Parathyroid adenoma (tissue), 2 donors: ENCODE measurements around the gene COA7.
A peak's percentile ranks its signal among the peaks of the same experiment; 100 is the strongest.
"Not testable (repeated sequence)": the region's sequence is repeated elsewhere in the genome, so short reads cannot be mapped to it uniquely, and the experiment has no call there.

Experiments used
- H2AFZ ChIP-seq: fragments of 300-600 bp; sonication (generic); one replicate; pipeline ENCODE4 v1.7.0; 2017; ENCODE audit warnings: antibody characterized with exemption, mild to moderate bottlenecking
- H3K27ac ChIP-seq: fragments of 300-600 bp; sonication (generic); one replicate; pipeline ENCODE4 v1.7.0; 2017
- H3K27me3 ChIP-seq: fragments of 300-600 bp; sonication (generic); one replicate; pipeline ENCODE4 v1.7.0; 2017; ENCODE audit warnings: low read length; ENCODE audit not compliant: control insufficient read depth, insufficient read depth
- H3K36me3 ChIP-seq: fragments of 300-600 bp; sonication (generic); one replicate; pipeline ENCODE4 v1.7.0; 2017; ENCODE audit warnings: low read length; ENCODE audit not compliant: control insufficient read depth, insufficient read depth
- H3K4me1 ChIP-seq: fragments of 300-600 bp; sonication (generic); one replicate; pipeline ENCODE4 v1.7.0; 2017; ENCODE audit warnings: control low read depth
- H3K4me2 ChIP-seq: fragments of 300-600 bp; sonication (generic); one replicate; pipeline ENCODE4 v1.7.0; 2017; ENCODE audit warnings: low read length
- H3K4me3 ChIP-seq: fragments of 300-600 bp; sonication (generic); one replicate; pipeline ENCODE4 v1.7.0; 2017; ENCODE audit warnings: low read depth, low read length
- H3K79me2 ChIP-seq: fragments of 300-600 bp; sonication (generic); one replicate; pipeline ENCODE4 v1.7.0; 2017; ENCODE audit warnings: control low read depth
- H3K9ac ChIP-seq: fragments of 300-600 bp; sonication (generic); one replicate; pipeline ENCODE4 v1.7.0; 2017; ENCODE audit warnings: mild to moderate bottlenecking
- H3K9me3 ChIP-seq: fragments of 300-600 bp; sonication (generic); one replicate; pipeline ENCODE4 v1.7.0; 2017; ENCODE audit warnings: low read length; ENCODE audit not compliant: control insufficient read depth
- TF ChIP-seq, protein P1 (sequence below): fragments of 300-600 bp; sonication (generic); IDR thresholded peaks from one replicate; pipeline ENCODE4 v1.7.0; 2017; ENCODE audit warnings: antibody characterized with exemption, mild to moderate bottlenecking
- donor health status: primary hyperparathyroidism.

COA7 gene

DNA sequence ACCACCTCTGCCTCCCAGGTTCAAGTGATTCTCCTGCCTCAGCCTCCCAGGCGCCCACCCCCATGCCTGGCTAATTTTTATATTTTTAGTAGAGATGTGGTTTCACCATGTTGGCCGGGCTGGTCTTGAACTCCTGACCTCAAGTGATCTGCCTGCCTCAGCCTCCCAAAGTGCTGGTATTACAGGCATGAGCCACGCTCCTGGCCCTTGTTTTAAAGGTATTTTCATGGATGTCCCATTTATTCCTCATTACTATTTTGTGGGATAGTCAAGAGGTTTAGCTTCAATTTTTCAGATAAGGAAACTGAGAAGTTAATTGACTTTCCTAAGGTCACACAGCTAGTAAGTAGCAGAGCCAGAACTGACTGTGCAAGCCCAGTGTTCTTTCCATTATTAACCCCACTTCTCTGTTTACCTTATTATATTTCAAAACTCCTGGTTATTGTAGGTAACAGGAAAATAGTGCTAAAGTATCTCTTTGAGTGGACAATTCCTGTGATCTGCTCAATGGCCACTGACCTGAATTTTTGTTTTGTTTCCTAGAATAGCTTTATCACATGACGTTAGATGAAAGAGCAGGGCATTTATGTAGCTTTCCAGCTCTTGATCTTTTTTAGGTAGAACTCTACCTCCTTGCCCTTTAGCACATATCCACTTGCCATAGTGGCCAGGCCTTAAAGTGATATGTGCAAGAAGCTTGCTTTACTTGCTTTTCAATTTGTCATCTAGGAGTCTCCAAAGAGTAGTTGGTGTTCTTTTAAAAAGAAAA is 41.7 kb upstream of the COA7 start:
- Histone ChIP-seq H3K4me3 (peak overlapping the region; percentile 16), H3K27me3 (no peaks in the 10 kb centered on the region), H3K9ac (no peak overlapping the region), H2AFZ (no peak overlapping the region), H3K4me1 (no peaks in the 10 kb centered on the region), H3K36me3 (no peaks in the 10 kb centered on the region), H3K79me2 (no peaks in the 10 kb centered on the region), H3K27ac (no peak overlapping the region), H3K9me3 (no peaks in the 10 kb centered on the region), H3K4me2 (peak overlapping the region; percentile 35)
- TF ChIP-seq, protein P1, sequence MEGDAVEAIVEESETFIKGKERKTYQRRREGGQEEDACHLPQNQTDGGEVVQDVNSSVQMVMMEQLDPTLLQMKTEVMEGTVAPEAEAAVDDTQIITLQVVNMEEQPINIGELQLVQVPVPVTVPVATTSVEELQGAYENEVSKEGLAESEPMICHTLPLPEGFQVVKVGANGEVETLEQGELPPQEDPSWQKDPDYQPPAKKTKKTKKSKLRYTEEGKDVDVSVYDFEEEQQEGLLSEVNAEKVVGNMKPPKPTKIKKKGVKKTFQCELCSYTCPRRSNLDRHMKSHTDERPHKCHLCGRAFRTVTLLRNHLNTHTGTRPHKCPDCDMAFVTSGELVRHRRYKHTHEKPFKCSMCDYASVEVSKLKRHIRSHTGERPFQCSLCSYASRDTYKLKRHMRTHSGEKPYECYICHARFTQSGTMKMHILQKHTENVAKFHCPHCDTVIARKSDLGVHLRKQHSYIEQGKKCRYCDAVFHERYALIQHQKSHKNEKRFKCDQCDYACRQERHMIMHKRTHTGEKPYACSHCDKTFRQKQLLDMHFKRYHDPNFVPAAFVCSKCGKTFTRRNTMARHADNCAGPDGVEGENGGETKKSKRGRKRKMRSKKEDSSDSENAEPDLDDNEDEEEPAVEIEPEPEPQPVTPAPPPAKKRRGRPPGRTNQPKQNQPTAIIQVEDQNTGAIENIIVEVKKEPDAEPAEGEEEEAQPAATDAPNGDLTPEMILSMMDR = no peak

DNA sequence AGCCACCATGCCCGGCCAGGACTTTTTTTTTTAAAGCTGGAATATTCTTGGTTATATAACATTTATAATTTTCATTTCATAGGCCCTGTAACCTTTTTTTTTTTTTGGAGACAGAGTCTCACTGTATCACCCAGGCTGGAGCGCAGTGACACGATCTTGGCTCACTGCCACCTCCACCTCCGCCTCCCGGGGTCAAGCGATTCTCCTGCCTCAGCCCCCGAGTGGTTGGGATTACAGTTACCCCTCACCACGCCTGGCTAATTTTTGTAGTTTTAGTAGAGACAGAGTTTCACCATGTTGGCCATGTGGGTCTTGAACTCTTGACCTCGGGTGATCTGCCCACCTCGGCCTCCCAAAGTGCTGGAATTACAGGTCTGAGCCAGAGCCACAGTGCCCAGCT is 40.7 kb upstream of the COA7 start:
- Histone ChIP-seq H3K27ac (no peak overlapping the region), H3K9me3 (no peaks in the 10 kb centered on the region), H3K79me2 (peaks cover 2% of the 10 kb centered on the region), H3K27me3 (no peaks in the 10 kb centered on the region), H3K36me3 (no peaks in the 10 kb centered on the region), H3K4me2 (no peak overlapping the region), H2AFZ (no peak overlapping the region), H3K4me3 (no peak overlapping the region), H3K4me1 (no peaks in the 10 kb centered on the region), H3K9ac (no peak overlapping the region)
- TF ChIP-seq, protein P1 = no peak

DNA sequence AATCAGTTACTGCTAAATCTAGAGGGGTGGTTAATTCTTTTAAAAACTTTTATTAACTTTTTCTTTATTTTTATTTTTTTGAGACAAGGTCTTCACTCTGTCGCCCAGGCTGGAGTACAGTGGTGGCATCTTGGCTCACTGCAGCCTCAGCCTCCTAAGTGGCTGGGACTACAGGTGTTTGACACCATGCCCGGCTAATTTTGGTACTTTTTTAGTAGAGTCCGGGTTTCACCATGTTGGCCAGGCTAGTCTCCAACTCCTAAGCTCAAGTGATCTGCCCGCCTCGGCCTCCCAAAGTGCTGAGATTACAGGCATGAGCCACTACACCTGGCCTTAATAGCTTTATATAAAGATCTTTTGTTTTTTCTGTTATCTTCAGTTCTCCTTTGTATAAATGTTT is 40.0 kb upstream of the COA7 start:
- no peak overlapping the region for H3K9ac ChIP-seq
- no peaks in the 10 kb centered on the region for H3K4me1 ChIP-seq
- no peak overlapping the region for H3K4me3 ChIP-seq
- H3K4me2 ChIP-seq = no peak overlapping the region
- no peak overlapping the region for H3K27ac ChIP-seq
- no peaks in the 10 kb centered on the region for H3K9me3 ChIP-seq
- TF ChIP-seq, protein P1 = no peak
- H3K79me2 ChIP-seq = peaks cover 2% of the 10 kb centered on the region
- no peaks in the 10 kb centered on the region for H3K36me3 ChIP-seq
- no peak overlapping the region for H2AFZ ChIP-seq
- H3K27me3 ChIP-seq = no peaks in the 10 kb centered on the region

DNA sequence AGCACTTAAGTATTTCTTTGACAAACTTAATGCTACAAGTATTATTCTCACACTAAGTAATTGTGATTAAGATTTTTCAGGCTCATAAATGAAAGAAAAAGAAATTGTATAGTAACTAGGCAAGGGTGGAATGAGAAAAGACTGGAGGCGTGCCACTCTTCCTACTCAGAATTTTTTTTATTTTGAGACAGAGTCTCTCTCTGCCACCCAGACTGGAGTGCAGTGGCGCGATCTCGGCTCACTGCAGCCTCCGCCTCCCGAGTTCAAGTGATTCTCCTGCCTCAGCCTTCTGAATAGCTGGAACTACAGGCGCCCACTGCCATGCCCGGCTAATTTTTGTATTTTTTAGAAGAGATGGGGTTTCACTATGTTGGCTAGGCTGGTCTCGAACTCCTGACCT is 37.2 kb upstream of the COA7 start:
- not testable (repeated sequence) for H3K4me2 ChIP-seq, H3K9ac ChIP-seq, H3K4me3 ChIP-seq, H3K36me3 ChIP-seq, H3K79me2 ChIP-seq, H2AFZ ChIP-seq, H3K27me3 ChIP-seq, H3K9me3 ChIP-seq, H3K4me1 ChIP-seq, H3K27ac ChIP-seq

DNA sequence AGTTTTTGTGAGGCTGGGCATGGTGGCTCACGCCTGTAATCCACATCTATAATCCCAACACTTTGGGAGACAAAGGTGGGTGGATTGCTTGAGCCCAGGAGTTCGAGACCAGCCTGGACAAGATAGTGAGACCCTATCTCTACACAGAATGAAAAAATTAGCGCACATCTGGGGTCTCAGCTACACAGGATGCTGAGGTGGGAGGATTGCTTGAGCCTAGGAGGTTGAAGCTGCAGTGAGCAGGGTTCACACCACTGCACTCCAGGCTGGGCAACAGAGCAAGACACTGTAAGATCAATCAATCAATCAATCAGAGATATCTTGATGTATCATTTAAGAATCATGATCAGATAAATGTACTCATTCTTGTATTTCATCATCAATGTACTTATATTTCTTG is 35.2 kb upstream of the COA7 start:
- no peaks in the 10 kb centered on the region for H3K9me3 ChIP-seq
- no peak overlapping the region for H2AFZ ChIP-seq
- H3K79me2 ChIP-seq = peaks cover 7% of the 10 kb centered on the region
- H3K27me3 ChIP-seq = no peaks in the 10 kb centered on the region
- H3K4me2 ChIP-seq = no peak overlapping the region
- TF ChIP-seq, protein P1 = no peak
- no peak overlapping the region for H3K27ac ChIP-seq
- no peaks in the 10 kb centered on the region for H3K36me3 ChIP-seq
- H3K4me1 ChIP-seq = peaks cover 2% of the 10 kb centered on the region
- no peak overlapping the region for H3K9ac ChIP-seq
- H3K4me3 ChIP-seq = no peak overlapping the region
